B cell (primary cell): Measurements from ENCODE around the gene ZP1. TPM values are rescaled to one million over a fixed set of nuclear protein-coding genes. Genes with fewer than 3 reads are reported as not detected.

ENCODE experiments used
- ATAC-seq: fragments of 200-7000 bp; cut with Tn5 transposase; one replicate; pipeline ENCODE4 v1.10.0; 2021; ENCODE audit warnings: low read depth, mild to moderate bottlenecking, moderate number of reproducible peaks, moderate library complexity
- CTCF ChIA-PET: fragments of 350-600 bp; sonication (Branson Sonifier 250); formaldehyde crosslinking; loops from one replicate; lab custom pipeline; 2021; ENCODE audit warnings: antibody characterized with exemption, inconsistent platforms; lab: Charles Lee
- POLR2A ChIA-PET: fragments of 350-600 bp; sonication (Branson Sonifier 250); formaldehyde crosslinking; loops from one replicate; lab custom pipeline; 2021; ENCODE audit warnings: antibody characterized with exemption; lab: Charles Lee
- DNase-seq: peaks from one replicate; pipeline ENCODE4 v3.0.0; 2013
- H2AFZ ChIP-seq: 2 replicates; pipeline ENCODE4 v1.6.1; 2012; ENCODE audit warnings: mild to moderate bottlenecking, low read depth, low read length; ENCODE audit not compliant: insufficient read depth, poor library complexity, severe bottlenecking
- H3K27ac ChIP-seq, 2 donors: 1 replicate in 1 of 2; 2 replicates in 1 of 2; pipeline ENCODE4 v1.5.1; 2012 to 2013; ENCODE audit warnings: low read length in 2 of 2, mild to moderate bottlenecking in 2 of 2, moderate library complexity in 1 of 2
- H3K27me3 ChIP-seq, 4 experiments: fragments of 200-600 bp in 1 of 4; sonication (generic) in 1 of 4; replicated peaks in 1 of 4; 1 replicate in 2 of 4; 2 replicates in 2 of 4; pipeline versions ENCODE4 v1.6.1 to v1.7.0; 2013 to 2016; ENCODE audit warnings: low read length in 3 of 4, mild to moderate bottlenecking in 2 of 4, mixed read lengths in 1 of 4, moderate library complexity in 1 of 4; ENCODE audit not compliant: insufficient read depth in 4 of 4, control insufficient read depth in 3 of 4; ENCODE audit errors: control extremely low read depth in 1 of 4
- H3K36me3 ChIP-seq, 2 experiments: replicated peaks in 1 of 2; 1 replicate in 1 of 2; 2 replicates in 1 of 2; pipeline versions ENCODE4 v1.6.1 to v1.7.1; 2013; ENCODE audit warnings: low read length in 1 of 2; ENCODE audit not compliant: insufficient read depth in 2 of 2, control insufficient read depth in 1 of 2; ENCODE audit errors: control extremely low read depth in 1 of 2, extremely low read depth in 1 of 2
- H3K4me1 ChIP-seq, 2 donors: fragments of 200-600 bp in 1 of 2; sonication (generic) in 1 of 2; 1 replicate in 1 of 2; 2 replicates in 1 of 2; pipeline versions ENCODE4 v1.5.1 to v1.6.1; 2013 to 2017; ENCODE audit warnings: low read length in 2 of 2; ENCODE audit not compliant: control insufficient read depth in 2 of 2, insufficient read depth in 2 of 2
- H3K4me2 ChIP-seq: replicated peaks from 2 replicates; pipeline ENCODE3; 2012; ENCODE audit warnings: mild to moderate bottlenecking, low read depth, low read length; ENCODE audit not compliant: poor library complexity, severe bottlenecking
- H3K4me3 ChIP-seq, 5 experiments: fragments of 200-600 bp in 1 of 5; sonication (generic) in 1 of 5; 1 replicate in 3 of 5; 2 replicates in 2 of 5; pipeline versions ENCODE4 v1.5.1 to v1.7.0; 2011 to 2016; ENCODE audit warnings: low read length in 4 of 5, mild to moderate bottlenecking in 4 of 5, low read depth in 2 of 5, control low read depth in 1 of 5, moderate library complexity in 1 of 5; ENCODE audit not compliant: insufficient read depth in 1 of 5; ENCODE audit errors: control extremely low read depth in 1 of 5, extremely low read depth in 1 of 5
- H3K79me2 ChIP-seq: fragments of 200-600 bp; sonication (generic); one replicate; pipeline ENCODE4 v1.6.0; 2016; ENCODE audit warnings: low read length; ENCODE audit not compliant: control insufficient read depth, insufficient read depth
- H3K9ac ChIP-seq: fragments of 200-600 bp; sonication (generic); 2 replicates; pipeline ENCODE4 v1.6.1; 2017; ENCODE audit warnings: mild to moderate bottlenecking, low read length, moderate library complexity
- H3K9me3 ChIP-seq, 3 donors: one replicate each; pipeline versions ENCODE4 v1.6.1 to v1.7.1; 2013; ENCODE audit warnings: low read length in 2 of 3; ENCODE audit not compliant: control insufficient read depth in 2 of 3, insufficient read depth in 1 of 3; ENCODE audit errors: control extremely low read depth in 1 of 3
- H4K20me1 ChIP-seq: 2 replicates; pipeline ENCODE4 v1.6.0; 2012; ENCODE audit warnings: mild to moderate bottlenecking, low read length; ENCODE audit not compliant: insufficient read depth, control insufficient read depth, poor library complexity, severe bottlenecking
- H3K27ac Mint-ChIP-seq: one replicate; pipeline ENCODE4 v1.8.0; 2021; ENCODE audit warnings: mixed read lengths
- H3K27me3 Mint-ChIP-seq: one replicate; pipeline ENCODE4 v1.8.0; 2021; ENCODE audit warnings: mixed read lengths
- H3K4me1 Mint-ChIP-seq: one replicate; pipeline ENCODE4 v1.8.0; 2021; ENCODE audit warnings: mixed read lengths
- H3K4me3 Mint-ChIP-seq: one replicate; pipeline ENCODE4 v1.8.0; 2021; ENCODE audit warnings: mixed read lengths
- H3K9me3 Mint-ChIP-seq: one replicate; pipeline ENCODE4 v1.8.0; 2022; ENCODE audit warnings: mixed read lengths; ENCODE audit not compliant: insufficient read depth
- EZH2 ChIP-seq: IDR thresholded peaks from 2 replicates; pipeline ENCODE4 v1.6.1; 2012; ENCODE audit warnings: borderline replicate concordance, low read depth, mild to moderate bottlenecking, moderate library complexity, low read length; ENCODE audit not compliant: insufficient read depth, poor library complexity, severe bottlenecking
- WGBS: methylation state at CpG from one replicate; pipeline ENCODE4 v1.1.5; 2013; ENCODE audit warnings: missing lambda C conversion rate; ENCODE audit not compliant: insufficient coverage; 5-methylcytosine and 5-hydroxymethylcytosine counted together
- intact Hi-C: fragments of 100-400 bp; cut with micrococcal nuclease; formaldehyde crosslinking; loops from one replicate; pipeline ENCODE4 v1.10.0; 2022
- polyA plus RNA-seq: library from polyadenylated mRNA; depleted of rRNA; stranded (reverse); fragments of >200 nt; gene quantifications from 2 replicates; pipeline ENCODE4 v1.2.3, GENCODE V29; 2012
- total RNA-seq, 2 donors: library from RNA; stranded (reverse); fragments of 120-200 nt in 1 of 2; gene quantifications; 1 replicate in 1 of 2; 2 replicates in 1 of 2; pipeline versions ENCODE4 v1.2.3 to v1.2.4, GENCODE V29; 2013 to 2022
- TF ChIP-seq, protein P1 (sequence below): fragments of 200-600 bp; IDR thresholded peaks from one replicate; pipeline ENCODE4 v1.8.0; 2022; ENCODE audit warnings: antibody characterized with exemption, mild to moderate bottlenecking

Gene ZP1
- total and polyA plus RNA-seq, 2 donors (not counting 1 experiment from before 2014, with no cell fraction given) = 0.06 TPM; not detected in 1

DNA sequence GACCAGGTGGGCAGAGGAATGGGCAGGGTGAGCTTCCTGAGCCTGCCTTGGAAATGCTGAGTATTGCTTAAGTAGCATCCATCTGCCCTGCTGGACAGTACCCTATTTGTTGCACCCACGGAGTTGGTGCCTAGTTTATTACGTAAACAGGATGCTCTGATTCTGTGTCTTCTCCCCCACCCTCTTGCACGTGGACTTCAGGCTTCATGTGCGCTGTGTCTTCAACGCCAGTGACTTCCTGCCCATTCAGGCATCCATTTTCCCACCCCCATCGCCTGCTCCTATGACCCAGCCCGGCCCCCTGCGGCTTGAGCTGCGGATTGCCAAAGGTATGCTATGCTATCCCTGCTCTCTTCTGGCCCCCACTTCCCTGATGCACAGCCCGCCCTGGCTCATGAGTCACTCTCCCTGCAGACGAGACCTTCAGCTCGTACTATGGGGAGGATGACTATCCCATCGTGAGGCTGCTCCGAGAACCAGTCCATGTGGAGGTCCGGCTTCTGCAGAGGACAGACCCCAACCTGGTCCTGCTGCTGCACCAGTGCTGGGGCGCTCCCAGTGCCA lies 5.7 kb downstream of the ZP1 start:
- DNase-seq (no peak), ATAC-seq (no peak)
- TF ChIP-seq EZH2 = no peak
- TF ChIP-seq, protein P1, sequence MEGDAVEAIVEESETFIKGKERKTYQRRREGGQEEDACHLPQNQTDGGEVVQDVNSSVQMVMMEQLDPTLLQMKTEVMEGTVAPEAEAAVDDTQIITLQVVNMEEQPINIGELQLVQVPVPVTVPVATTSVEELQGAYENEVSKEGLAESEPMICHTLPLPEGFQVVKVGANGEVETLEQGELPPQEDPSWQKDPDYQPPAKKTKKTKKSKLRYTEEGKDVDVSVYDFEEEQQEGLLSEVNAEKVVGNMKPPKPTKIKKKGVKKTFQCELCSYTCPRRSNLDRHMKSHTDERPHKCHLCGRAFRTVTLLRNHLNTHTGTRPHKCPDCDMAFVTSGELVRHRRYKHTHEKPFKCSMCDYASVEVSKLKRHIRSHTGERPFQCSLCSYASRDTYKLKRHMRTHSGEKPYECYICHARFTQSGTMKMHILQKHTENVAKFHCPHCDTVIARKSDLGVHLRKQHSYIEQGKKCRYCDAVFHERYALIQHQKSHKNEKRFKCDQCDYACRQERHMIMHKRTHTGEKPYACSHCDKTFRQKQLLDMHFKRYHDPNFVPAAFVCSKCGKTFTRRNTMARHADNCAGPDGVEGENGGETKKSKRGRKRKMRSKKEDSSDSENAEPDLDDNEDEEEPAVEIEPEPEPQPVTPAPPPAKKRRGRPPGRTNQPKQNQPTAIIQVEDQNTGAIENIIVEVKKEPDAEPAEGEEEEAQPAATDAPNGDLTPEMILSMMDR = no peak
- no peak overlapping the region for H3K27ac ChIP-seq
- ChIA-PET CTCF (no interaction called here), POLR2A (no interaction called here)
- WGBS = 95% methylated on average over 16 of the region's 16 CpGs
- H3K27me3 Mint-ChIP-seq = no peaks in the 10 kb centered on the region
- no peak overlapping the region for H2AFZ ChIP-seq
- no peaks in the 10 kb centered on the region for H3K79me2 ChIP-seq
- no peaks in the 10 kb centered on the region for H3K4me1 Mint-ChIP-seq
- H3K4me2 ChIP-seq = no peak overlapping the region
- H3K9me3 Mint-ChIP-seq = no peaks in the 10 kb centered on the region
- H3K4me1 ChIP-seq = no peaks in the 10 kb centered on the region
- H3K9ac ChIP-seq = no peak overlapping the region
- no peaks in the 10 kb centered on the region for H3K36me3 ChIP-seq
- H3K4me3 Mint-ChIP-seq = no peak overlapping the region
- H3K27me3 ChIP-seq = no peaks in the 10 kb centered on the region
- no peaks in the 10 kb centered on the region for H3K9me3 ChIP-seq
- no peak overlapping the region for H3K4me3 ChIP-seq
- intact Hi-C loops = no loop called here
- H3K27ac Mint-ChIP-seq = no peak overlapping the region
- H4K20me1 ChIP-seq = no peaks in the 10 kb centered on the region

DNA sequence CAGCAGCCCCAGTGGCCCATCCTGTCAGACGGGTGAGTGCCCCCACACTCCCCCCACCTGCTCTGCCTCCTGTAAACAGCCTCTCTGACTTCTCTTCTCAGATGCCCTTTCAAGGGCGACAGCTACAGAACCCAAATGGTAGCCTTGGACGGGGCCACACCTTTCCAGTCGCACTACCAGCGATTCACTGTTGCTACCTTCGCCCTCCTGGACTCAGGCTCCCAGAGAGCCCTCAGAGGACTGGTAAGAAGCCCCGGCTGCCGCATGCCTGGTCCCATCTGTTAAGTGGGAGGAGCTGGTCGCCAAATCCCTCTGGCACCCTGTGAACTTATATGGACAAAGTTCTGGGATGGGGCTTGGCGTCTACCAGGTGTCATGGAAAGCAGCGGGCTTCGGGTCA lies 6.2 kb downstream of the ZP1 start:
- no peaks in the 10 kb centered on the region for H4K20me1 ChIP-seq
- H3K9ac ChIP-seq = no peak overlapping the region
- no peak overlapping the region for H3K4me2 ChIP-seq
- intact Hi-C loops = no loop called here
- H2AFZ ChIP-seq = no peak overlapping the region
- DNase-seq (no peak), ATAC-seq (no peak)
- H3K4me1 ChIP-seq = no peaks in the 10 kb centered on the region
- no peak overlapping the region for H3K27ac ChIP-seq
- H3K27me3 ChIP-seq = no peaks in the 10 kb centered on the region
- Mint-ChIP-seq H3K27me3 (no peaks in the 10 kb centered on the region), H3K4me3 (no peak overlapping the region), H3K4me1 (no peaks in the 10 kb centered on the region), H3K9me3 (no peaks in the 10 kb centered on the region), H3K27ac (no peak overlapping the region)
- H3K79me2 ChIP-seq = no peaks in the 10 kb centered on the region
- H3K36me3 ChIP-seq = peaks cover 0 to under 1% of the 10 kb centered on the region in 2 experiments
- 95% methylated on average over 9 of the region's 12 CpGs for WGBS
- no peaks in the 10 kb centered on the region for H3K9me3 ChIP-seq
- POLR2A ChIA-PET = no interaction called here
- CTCF ChIA-PET = no interaction called here
- TF ChIP-seq, protein P1 = no peak
- no peak for TF ChIP-seq EZH2
- no peak overlapping the region for H3K4me3 ChIP-seq
